ENCODE data around the gene IL4R.

The IL4R gene

GRCh38 chr16:27289669-27290068 lies 24.1 kb upstream of the IL4R start:
- no peak for DNase-seq

GRCh38 chr16:27290562-27290961 lies 23.2 kb upstream of the IL4R start:
- no peak for DNase-seq

GRCh38 chr16:27291106-27291505 lies 22.7 kb upstream of the IL4R start:
- DNase-seq = no peak

- no peak for DNase-seq
Observed at GRCh38 chr16:27291722-27292240, 22.0 kb upstream of the IL4R start.

DNA sequence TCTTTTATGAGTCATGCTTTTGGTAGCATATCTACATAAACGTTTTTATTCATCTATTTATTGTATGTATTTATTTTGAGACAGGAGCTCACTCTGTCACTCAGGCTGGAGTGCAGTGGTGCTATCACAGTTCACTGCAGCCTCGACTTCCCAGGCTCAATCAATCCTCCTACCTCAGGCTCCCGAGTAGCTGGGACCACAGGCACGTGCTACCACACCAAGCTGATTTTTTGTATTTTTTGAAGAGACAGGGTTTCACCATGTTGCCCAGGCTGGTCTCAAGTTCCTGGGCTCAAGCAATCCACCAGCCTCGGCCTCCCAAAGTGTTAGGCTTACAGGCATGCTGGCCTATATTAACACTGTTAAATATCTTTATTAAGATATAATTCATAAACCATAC lies 20.4 kb upstream of the IL4R start:
- DNase-seq = no peak

DNA sequence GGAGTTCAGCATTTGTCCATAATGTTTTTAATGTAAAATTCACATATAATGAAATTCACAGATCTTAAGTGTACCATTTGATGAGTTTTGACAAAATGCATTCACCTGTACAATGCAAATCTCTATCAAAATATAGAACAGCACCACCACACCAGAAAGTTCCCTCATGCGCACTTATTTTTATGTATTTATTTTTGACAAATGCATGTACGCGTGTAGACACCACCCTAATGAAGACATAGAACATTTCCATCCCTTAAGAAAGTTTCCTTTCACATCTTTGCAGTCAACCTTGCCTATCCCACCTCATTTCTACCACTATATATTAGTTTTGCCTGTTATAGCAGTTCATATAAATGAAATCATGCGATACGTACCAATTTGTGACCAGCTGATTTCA lies 15.6 kb upstream of the IL4R start:
- DNase-seq = no peak

- DNase-seq = no peak
Observed at GRCh38 chr16:27301236-27301861, 12.4 kb upstream of the IL4R start.

DNA sequence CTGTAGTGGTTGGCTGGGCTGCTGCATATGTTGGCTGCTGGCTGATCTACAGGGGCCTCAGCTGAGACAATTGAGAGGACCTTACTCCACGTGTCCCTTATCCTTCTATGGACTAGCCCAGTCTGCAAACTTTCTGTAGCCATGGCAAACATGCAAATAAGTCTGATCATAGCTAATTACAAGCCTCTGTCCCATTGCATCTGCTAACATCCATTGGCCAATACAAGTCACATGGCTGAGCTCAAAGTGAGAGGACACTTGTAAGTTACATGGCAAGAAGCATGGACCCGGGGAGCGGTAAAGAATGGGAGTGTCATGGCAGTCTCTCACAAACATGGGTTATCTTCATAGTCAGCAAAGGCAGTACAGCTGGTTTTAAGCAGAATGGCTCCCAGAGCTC lies 11.6 kb upstream of the IL4R start:
- DNase-seq = no peak

- no peak for DNase-seq
Observed at GRCh38 chr16:27303256-27304100, 10.3 kb upstream of the IL4R start.

GRCh38 chr16:27304102-27304501 lies 9.7 kb upstream of the IL4R start:
- no peak for DNase-seq

DNA sequence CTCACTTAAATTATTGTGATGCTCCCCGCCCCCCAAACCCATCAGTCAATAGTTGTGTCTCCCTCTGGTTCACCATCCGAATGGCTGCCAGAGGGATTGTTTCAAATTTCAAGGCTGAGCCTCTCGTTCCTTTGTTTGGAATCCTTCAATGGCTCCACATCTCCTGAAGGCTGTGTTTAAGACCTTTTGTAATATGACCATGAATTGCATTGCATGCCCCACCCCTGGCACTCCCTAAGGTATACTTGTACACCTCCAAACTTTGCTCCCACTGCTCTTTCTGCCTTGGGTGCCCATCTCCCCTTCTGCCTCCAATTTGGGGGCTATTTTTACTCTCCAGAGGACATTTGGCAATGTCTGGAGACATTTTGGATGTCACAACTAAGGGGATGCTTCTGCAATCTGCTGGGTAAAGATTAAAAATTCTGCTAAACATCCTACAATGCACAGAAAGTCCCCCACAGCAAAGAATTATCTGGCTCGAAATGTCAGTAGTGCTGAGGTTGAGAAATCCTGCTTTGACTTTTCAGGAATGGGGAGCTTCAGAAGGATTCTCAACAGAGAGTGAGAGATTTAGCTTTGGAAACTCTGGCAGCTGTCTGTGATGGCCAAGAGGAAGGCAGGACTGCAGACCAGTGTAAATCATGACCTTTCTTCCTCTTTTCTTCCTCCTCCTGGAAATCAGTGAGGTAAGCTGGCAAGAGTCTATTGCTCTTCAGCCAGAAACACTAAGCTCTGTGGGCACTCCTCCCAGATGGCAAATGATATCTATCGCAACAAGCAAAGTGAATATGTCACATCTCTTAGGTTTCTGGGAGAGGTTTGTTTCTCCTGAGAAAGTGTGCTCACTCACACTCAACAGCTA lies 8.7 kb upstream of the IL4R start:
- no peak for DNase-seq

DNA sequence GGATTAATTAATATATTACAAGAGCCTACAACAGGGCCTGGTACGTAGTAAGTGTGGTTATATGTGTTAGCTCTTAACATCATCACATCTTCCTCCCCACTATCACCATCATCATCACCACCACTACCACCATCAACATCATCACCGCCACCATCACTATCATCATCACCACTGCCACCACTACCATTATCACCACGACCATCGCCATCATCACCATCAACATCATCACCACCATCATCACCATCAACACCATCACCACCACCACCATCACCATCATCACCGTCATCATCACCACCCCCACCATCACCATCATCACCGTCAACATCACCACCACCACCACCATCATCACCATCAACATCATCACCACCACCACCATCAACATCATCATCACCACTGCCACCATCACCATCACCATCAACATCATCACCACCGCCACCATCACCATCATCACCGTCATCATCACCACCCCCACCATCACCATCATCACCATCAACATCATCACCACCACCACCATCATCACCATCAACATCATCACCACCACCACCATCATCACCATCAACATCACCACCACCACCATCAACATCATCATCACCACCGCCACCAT lies 7.8 kb upstream of the IL4R start:
- DNase-seq = no peak

DNA sequence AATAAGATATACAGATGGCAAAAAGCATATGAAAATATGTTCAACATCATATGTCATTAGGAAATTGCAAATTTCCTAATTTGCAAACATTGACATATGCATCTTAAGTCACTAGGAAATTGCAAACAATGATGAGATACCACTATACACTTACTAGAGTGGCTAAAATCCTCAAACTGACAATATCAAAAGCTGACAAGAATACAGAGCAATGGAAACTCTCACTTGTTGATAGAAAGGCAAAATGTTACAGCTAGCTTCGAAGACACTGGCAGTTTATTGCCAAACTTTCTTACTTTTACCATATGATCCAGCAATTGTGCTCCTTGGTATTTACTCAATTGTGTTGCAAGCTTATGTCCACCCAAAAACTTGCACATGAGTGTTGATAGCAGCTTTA lies 5.0 kb upstream of the IL4R start:
- no peak for DNase-seq

GRCh38 chr16:27310576-27311447 lies 3.0 kb upstream of the IL4R start:
- no peak for DNase-seq

- no peak for DNase-seq
Observed at GRCh38 chr16:27311448-27311830, 2.3 kb upstream of the IL4R start.

GRCh38 chr16:27311897-27312303 lies 1.9 kb upstream of the IL4R start:
- DNase-seq = no peak

DNA sequence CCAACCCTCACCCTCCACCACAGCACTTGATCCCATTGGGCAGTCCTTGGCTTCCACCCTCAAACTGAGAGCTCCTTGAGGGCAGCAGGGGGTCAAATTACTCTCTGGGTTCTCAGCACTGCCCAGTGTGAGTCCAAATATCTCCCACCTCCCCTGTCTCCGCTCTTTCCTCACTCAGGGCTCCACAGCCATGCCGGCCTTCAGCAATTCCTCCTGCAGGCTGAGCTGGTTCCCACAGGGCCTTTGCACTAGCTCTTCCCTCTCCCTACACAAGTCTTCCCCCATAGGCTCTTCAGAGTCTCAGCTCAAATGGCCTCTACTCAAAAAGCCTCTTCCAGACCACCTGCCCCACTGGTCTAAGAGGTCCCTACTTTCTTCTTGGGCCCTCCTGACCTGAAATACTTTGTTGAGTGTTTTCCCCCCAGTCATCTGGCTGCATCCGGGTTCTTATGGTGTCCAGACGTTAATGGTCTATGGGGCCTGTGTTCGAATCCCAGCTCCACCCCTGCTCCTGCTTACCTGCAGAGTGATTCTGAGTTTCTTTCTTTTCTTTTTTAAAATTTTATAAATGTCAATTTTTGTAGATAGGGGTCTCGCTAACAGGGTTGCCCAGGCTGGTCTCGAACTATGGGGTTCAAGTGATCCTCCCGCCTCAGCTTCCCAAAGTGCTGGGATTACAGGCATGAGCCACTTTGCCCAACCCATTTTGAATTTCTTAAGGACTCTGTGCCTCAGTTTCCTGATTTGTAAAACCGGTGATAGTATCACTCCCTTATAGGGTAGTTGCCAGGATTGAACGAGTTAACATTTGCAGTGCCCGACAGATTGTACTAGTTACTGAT lies 973 bp upstream of the IL4R start:
- no peak for DNase-seq

DNA sequence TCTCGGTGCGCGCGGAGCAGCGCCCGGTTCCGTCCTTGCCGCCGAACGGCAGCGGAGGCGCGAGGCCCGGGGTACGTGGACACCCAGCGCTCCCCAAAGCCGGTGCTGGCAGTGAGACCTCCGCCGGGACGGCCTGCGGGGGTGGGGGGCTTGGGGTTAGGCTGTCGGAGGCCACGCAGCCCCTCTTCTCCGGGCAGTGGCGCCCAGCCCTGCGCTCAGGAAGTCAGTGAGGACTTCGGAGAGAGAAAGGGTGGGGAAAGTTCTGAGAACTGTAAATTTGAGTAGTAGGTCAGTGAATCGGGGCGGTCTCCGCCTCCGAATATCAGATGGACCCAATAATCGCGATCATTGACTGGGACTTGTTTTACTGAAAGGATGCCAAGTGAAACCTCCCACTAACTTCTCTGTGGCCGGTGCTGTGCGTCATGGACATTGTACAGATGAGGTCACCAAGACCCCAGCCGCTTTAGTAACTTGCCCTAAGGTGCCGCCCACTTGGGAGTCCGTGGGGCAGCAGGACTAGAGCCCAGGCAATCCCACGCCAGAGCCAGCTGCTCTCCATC lies 468 bp downstream of the IL4R start:
- DNase-seq = peak; percentile 70

GRCh38 chr16:27314986-27315332 lies 1.2 kb downstream of the IL4R start:
- no peak for DNase-seq

DNA sequence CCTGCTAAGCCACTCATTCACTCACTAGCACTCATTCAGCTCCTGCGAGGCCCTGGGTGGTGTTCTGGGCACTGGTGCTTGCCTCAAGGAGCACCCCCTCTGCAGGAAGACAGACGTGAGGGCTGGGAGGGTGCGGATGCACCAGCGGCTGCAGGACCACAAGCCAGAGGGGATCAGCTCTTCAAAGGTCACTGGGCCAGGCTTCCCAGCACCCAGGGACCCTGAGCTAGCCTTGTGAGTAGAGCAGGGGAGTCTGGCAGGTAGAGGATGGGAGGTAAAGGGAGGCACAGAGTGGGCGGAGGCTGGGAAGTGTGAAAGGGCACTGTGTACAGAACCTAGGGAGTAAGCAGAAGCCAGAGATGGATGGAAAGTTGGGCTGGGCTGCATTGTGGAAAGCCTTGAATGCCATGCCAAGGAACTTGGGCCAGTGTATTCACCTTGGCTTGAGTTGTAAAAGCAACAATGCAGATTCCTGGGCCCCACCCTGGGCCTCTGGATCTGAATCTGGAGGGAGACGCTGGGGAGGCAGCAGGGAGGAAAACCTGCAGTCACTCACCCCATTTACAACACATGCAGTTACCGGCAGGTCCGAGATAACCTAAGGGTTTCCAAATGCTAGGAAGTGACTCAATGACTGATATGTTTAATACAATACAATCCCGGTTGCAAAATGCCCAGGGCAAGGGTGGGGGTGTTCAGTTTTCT lies 1.7 kb downstream of the IL4R start:
- peak; percentile 17 for DNase-seq

Measured in hematopoietic multipotent progenitor cell treated with erythropoietin and hydrocortisone succinate and interleukin-3 and kit ligand, for 8 days (in vitro differentiated cells).